HG02943 (cell line): ENCODE measurements around the gene FZD8.
"Not testable (repeated sequence)": the region's sequence is repeated elsewhere in the genome, so short reads cannot be mapped to it uniquely, and the experiment has no call there.

Source experiments
- ATAC-seq: cut with Tn5 transposase; IDR thresholded peaks from one replicate; pipeline ENCODE4 v1.9.1; 2021; ENCODE audit warnings: mild to moderate bottlenecking, low read depth, moderate library complexity; ENCODE audit not compliant: unreplicated experiment

The FZD8 gene

GRCh38 chr10:35642035-35642792 is at the start of gene FZD8:
Gene FZD8 (minus strand): TSS chr10:35642296. CDS start chr10:35641429, 867 bp downstream.
- peak; percentile 89 for ATAC-seq

GRCh38 chr10:35691522-35692236 is 49.6 kb upstream of the FZD8 start:
- ATAC-seq: no peak

GRCh38 chr10:35690534-35690933 is 48.4 kb upstream of the FZD8 start:
- ATAC-seq: no peak

GRCh38 chr10:35685858-35686257 is 43.8 kb upstream of the FZD8 start:
- not testable (repeated sequence) for ATAC-seq

GRCh38 chr10:35685402-35685801 is 43.3 kb upstream of the FZD8 start:
- no peak for ATAC-seq

GRCh38 chr10:35684586-35684985 is 42.5 kb upstream of the FZD8 start:
- ATAC-seq: no peak

- no peak for ATAC-seq
Measured at GRCh38 chr10:35675846-35676245, 33.8 kb upstream of the FZD8 start.

- no peak for ATAC-seq
Measured at GRCh38 chr10:35674843-35675242, 32.7 kb upstream of the FZD8 start.

- ATAC-seq: no peak
Measured at GRCh38 chr10:35668865-35669650, 27.0 kb upstream of the FZD8 start.

- ATAC-seq: no peak
Measured at GRCh38 chr10:35667971-35668370, 25.9 kb upstream of the FZD8 start.

GRCh38 chr10:35667270-35667889 is 25.3 kb upstream of the FZD8 start:
- no peak for ATAC-seq

GRCh38 chr10:35661236-35661635 is 19.1 kb upstream of the FZD8 start:
- ATAC-seq: no peak

- no peak for ATAC-seq
Measured at GRCh38 chr10:35659456-35659855, 17.4 kb upstream of the FZD8 start.

GRCh38 chr10:35657621-35658020 is 15.5 kb upstream of the FZD8 start:
- no peak for ATAC-seq

GRCh38 chr10:35652824-35653223 is 10.7 kb upstream of the FZD8 start:
- ATAC-seq: no peak

GRCh38 chr10:35650894-35651293 is 8.8 kb upstream of the FZD8 start:
- ATAC-seq: no peak

GRCh38 chr10:35644050-35644950 is 2.2 kb upstream of the FZD8 start:
- no peak for ATAC-seq

GRCh38 chr10:35643151-35644049 is 1.3 kb upstream of the FZD8 start:
- ATAC-seq: no peak

GRCh38 chr10:35642793-35643114 is 658 bp upstream of the FZD8 start:
- ATAC-seq: no peak
